Measurements from ENCODE around the gene ARHGEF6. TPM values are rescaled to one million over a fixed set of nuclear protein-coding genes. Genes with fewer than 3 reads are reported as not detected.

ARHGEF6 gene
- total RNA-seq, 2 experiments from 2014 or later, result 97.2 to 122 TPM

DNA sequence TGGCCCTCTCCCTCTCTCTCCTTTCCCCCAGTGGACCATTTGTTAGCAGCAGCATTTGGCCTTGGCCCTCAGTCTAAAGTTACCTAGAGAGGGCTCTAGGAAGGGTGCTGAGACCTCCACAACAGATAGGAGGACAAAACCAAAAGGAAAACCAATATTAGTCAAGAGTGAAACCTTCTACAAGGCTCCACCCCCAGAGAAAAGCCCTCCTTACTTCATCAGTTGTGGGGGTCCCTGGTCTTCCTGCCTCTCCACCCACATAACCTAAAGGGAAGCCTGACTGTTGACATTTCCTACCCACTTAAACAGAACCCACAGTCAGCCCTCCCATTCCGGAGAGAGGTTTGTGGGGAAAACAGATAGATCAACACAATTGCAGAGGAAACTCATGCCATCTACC, 137.5 kb downstream of the ARHGEF6 start:
- H3K27me3 Mint-ChIP-seq, result no peaks in the 10 kb centered on the region
- DNase-seq, result no peak
- peak overlapping the region; percentile 90 for H3K27ac Mint-ChIP-seq
- peak overlapping the region; percentile 77 for H3K4me3 Mint-ChIP-seq
- ChIA-PET CTCF (no interaction called here), POLR2A (no interaction called here)
- peaks cover 8% of the 10 kb centered on the region for H3K36me3 Mint-ChIP-seq (ENCODE audit: low read depth)
- H3K9me3 Mint-ChIP-seq, result no peaks in the 10 kb centered on the region
- H3K4me1 Mint-ChIP-seq, result peaks cover 87% of the 10 kb centered on the region

DNA sequence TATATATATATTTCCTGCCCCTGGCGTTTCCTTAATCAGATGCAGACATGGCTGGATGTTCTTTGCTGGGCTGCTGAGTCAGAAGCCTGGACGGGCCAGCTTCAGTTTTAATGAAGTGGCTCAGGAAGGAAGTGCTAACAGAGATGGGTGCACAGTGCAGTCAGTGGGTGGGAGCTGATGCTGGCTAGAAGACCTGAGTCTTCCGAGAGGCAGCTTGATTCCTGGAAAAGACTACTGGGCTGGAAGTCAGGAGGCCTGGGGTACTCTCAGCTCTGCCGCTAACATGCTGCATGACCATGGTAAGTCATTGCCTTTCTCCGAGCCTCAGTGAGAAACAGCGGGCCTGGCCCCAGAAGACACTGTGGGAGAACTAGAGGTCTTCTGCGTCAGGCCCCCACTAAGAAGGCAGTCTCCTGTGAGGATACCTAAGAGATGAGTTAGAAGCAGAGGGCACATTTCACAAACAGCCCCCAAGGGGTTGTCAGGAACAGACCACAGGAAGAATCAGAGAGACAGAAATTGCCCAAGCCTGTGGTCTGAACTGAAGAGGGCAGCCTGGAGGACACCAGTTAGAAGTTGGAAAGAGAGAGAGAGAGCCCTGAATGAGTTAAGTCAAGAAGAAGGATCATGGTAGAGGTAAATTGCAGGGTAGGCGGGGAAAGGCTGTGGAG, 141.1 kb downstream of the ARHGEF6 start:
- peak overlapping the region; percentile 77 for H3K4me3 Mint-ChIP-seq
- DNase-seq, result no peak
- CTCF ChIA-PET, result interaction anchor here (1.0 to 1.2 kb wide), 2 partner anchors 9 to 31 kb away, joined by 3 read pairs; no protein-coding TSS in a partner anchor
- POLR2A ChIA-PET, result no interaction called here
- H3K4me1 Mint-ChIP-seq, result peaks cover 93% of the 10 kb centered on the region
- peaks cover 13% of the 10 kb centered on the region for H3K36me3 Mint-ChIP-seq (ENCODE audit: low read depth)
- no peaks in the 10 kb centered on the region for H3K9me3 Mint-ChIP-seq
- no peaks in the 10 kb centered on the region for H3K27me3 Mint-ChIP-seq
- H3K27ac Mint-ChIP-seq, result peak overlapping the region; percentile 89

DNA sequence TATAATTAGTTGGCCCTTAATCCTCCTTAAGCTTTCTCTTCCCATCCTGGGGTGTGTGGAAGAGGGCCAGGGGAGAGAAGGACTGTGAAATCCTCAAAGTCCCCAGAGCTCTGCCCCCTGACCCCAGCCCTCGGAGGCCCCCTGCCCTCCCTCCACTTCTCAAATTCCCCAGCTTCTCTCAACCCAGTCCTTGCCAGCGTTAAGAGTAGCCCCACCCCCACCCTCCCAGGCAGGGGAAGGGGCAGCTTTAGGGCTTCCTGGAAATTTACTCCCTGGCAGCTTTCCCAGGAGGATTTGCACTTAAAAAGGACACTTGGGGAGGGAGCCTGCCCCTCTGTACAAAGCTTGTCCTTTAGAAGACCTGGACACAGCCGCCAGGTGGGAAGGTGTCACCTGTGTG, 144.6 kb downstream of the ARHGEF6 start:
- H3K4me1 Mint-ChIP-seq, result peaks cover 87% of the 10 kb centered on the region
- ChIA-PET CTCF (interaction anchor here (0.6 to 1.2 kb wide), 4 partner anchors 9 to 1907 kb away, joined by 3 to 5 read pairs (median 4); no protein-coding TSS in a partner anchor), POLR2A (interaction anchor here (1.0 kb wide), 1 partner anchor 17 kb away, joined by 4 read pairs; no protein-coding TSS in a partner anchor)
- no peaks in the 10 kb centered on the region for H3K27me3 Mint-ChIP-seq
- H3K27ac Mint-ChIP-seq, result peak overlapping the region; percentile 83
- peak overlapping the region; percentile 69 for H3K4me3 Mint-ChIP-seq
- H3K36me3 Mint-ChIP-seq (ENCODE audit: low read depth), result peaks cover 14% of the 10 kb centered on the region
- DNase-seq, result peak; percentile 5
- no peaks in the 10 kb centered on the region for H3K9me3 Mint-ChIP-seq

DNA sequence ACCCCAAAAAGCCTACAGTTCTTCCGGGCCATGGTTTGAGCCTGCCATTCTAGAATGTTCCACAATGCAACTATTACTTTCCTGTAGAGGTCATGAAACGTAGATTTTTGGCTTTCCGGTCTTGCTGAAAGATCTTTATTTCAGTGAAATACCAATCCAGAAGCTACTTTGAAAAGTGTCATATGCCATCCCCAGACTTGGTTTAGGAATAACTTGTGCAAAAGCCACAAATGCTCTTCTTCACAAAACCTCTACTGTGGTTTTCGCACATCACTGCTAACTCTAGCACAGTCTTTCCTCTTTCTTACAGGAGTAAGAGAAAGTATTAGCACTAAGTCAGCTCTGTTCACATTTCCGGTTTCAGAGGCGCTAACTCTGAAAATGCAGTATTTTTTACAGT, 145.5 kb downstream of the ARHGEF6 start:
- peak; percentile 53 for DNase-seq
- peak overlapping the region; percentile 83 for H3K27ac Mint-ChIP-seq
- ChIA-PET POLR2A (interaction anchor here (1.0 to 1.1 kb wide), 2 partner anchors 15 to 18 kb away, joined by 4 read pairs; no protein-coding TSS in a partner anchor), CTCF (interaction anchor here (0.7 to 1.5 kb wide), 6 partner anchors 9 to 23 kb away, joined by 3 to 6 read pairs (median 4); no protein-coding TSS in a partner anchor)
- H3K27me3 Mint-ChIP-seq, result no peaks in the 10 kb centered on the region
- peak overlapping the region; percentile 69 for H3K4me3 Mint-ChIP-seq
- H3K9me3 Mint-ChIP-seq, result no peaks in the 10 kb centered on the region
- H3K4me1 Mint-ChIP-seq, result peaks cover 88% of the 10 kb centered on the region
- H3K36me3 Mint-ChIP-seq (ENCODE audit: low read depth), result peaks cover 14% of the 10 kb centered on the region

DNA sequence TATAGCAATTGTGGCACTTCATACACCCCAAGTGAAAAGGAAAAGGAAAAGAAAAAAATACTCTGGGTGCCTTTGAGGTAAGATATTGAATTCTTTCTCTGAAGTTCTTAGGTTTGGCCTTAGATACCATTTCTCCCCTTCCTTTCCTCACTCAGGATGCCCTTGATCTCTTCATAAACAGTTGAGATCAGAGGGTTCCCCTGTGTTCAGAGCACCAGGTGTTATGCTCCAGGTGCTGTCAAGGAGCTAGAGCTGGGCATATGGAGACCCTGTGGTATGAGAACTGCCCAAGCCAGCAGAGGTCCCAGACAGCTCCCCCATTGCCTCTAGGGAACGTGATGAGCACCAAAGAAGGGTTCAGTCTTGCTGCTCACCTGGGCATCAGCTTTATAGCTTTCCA, 149.9 kb downstream of the ARHGEF6 start:
- Mint-ChIP-seq H3K27me3 (no peaks in the 10 kb centered on the region), H3K4me3 (peak overlapping the region; percentile 0), H3K4me1 (peaks cover 88% of the 10 kb centered on the region), H3K27ac (peak overlapping the region; percentile 95), H3K9me3 (no peaks in the 10 kb centered on the region), H3K36me3 (ENCODE audit: low read depth) (peaks cover 4% of the 10 kb centered on the region)
- CTCF ChIA-PET, result interaction anchor here (1.4 kb wide), 1 partner anchor 9 kb away, joined by 3 read pairs; no protein-coding TSS in a partner anchor
- DNase-seq, result no peak
- POLR2A ChIA-PET, result no interaction called here

DNA sequence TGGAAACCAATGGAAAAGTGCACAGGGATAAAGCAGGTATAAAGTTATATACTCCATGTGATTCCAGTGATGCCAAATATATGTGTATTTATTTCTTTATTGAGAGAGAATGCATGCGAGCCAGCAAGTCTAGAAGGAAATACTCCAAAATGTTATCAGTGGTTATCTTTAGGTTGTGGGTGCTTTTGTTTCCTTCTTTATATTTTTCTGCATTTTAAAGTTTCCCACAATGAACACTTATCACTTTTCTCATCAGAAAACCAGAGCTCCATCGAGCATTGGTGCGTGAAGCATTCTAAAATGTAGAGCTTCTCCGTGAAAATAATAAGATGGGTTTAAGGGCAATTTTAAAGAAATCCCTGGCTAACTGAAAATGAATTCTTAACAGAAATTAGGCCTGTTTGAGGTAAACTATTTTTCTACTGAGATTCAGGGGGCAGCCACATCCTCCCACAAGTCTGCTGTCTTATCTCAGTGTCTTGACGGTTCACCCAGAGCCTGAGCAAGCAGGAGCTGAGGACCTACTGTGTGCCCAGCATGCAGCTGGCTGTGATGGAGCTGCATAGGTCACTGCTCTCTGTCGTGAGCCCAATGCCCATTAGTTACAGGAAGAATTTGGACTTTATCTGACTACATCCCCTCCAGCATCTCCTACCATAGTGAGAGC, 151.5 kb downstream of the ARHGEF6 start:
- H3K4me1 Mint-ChIP-seq, result peaks cover 90% of the 10 kb centered on the region
- H3K27ac Mint-ChIP-seq, result peak overlapping the region; percentile 95
- DNase-seq, result peak; percentile 41
- ChIA-PET CTCF (interaction anchor here (0.6 to 3.6 kb wide), 4 partner anchors 11 to 66 kb away, joined by 3 to 17 read pairs (median 4); no protein-coding TSS in a partner anchor), POLR2A (interaction anchor here (0.6 kb wide), 1 partner anchor 34 kb away, joined by 5 read pairs; no protein-coding TSS in a partner anchor)
- H3K27me3 Mint-ChIP-seq, result no peaks in the 10 kb centered on the region
- peaks cover 5% of the 10 kb centered on the region for H3K9me3 Mint-ChIP-seq
- H3K4me3 Mint-ChIP-seq, result peak overlapping the region; percentile 47
- peaks cover 8% of the 10 kb centered on the region for H3K36me3 Mint-ChIP-seq (ENCODE audit: low read depth)

DNA sequence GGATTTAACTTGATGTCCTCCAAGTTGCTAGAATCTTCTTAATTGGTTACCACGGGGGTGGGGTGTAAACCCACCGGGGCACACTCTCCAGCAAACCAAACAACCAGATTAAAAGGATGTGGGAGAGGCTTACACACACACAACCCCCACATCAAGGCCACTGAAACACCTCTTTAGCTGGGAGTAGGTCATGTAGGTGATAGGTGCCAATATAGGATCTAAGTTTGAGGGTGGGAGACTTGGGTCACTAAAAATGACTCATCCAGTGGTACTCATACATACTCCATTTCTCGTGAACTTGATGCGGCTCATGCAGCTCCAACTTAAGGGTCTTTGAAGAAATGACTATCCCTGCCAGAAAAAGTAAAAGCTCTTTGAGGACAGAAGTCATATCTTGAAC, 153.3 kb downstream of the ARHGEF6 start:
- ChIA-PET CTCF (interaction anchor here (1.7 to 3.6 kb wide), 4 partner anchors 9 to 68 kb away, joined by 3 to 17 read pairs (median 5); no protein-coding TSS in a partner anchor), POLR2A (interaction anchor here (0.6 kb wide), 1 partner anchor 13 kb away, joined by 3 read pairs; no protein-coding TSS in a partner anchor)
- H3K27me3 Mint-ChIP-seq, result no peaks in the 10 kb centered on the region
- peak overlapping the region; percentile 88 for H3K27ac Mint-ChIP-seq
- H3K36me3 Mint-ChIP-seq (ENCODE audit: low read depth), result peaks cover 10% of the 10 kb centered on the region
- H3K4me3 Mint-ChIP-seq, result peak overlapping the region; percentile 47
- peaks cover 95% of the 10 kb centered on the region for H3K4me1 Mint-ChIP-seq
- H3K9me3 Mint-ChIP-seq, result peaks cover 6% of the 10 kb centered on the region
- peak; percentile 47 for DNase-seq

DNA sequence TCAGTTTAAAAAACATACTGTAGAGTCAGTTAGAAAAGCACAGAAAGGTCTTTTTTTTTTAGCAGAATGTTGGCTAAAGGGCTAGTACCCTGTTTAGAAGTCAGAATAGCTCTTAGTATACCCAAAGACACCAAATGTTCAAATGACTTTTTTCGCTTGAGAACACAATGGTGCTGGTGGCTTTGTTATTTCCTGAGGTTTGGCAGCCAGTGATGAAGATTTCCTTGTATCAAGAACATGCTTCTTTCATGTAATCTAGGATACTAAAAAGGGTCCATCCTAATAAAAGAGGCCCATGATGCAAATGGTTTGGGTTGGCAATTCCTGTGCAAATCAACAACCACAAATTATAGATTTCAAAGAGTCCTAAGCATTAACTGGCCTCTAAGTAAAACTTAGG, 153.8 kb downstream of the ARHGEF6 start:
- ChIA-PET POLR2A (interaction anchor here (0.5 to 1.5 kb wide), 5 partner anchors 10 to 26 kb away, joined by 3 to 7 read pairs (median 3); no protein-coding TSS in a partner anchor), CTCF (interaction anchor here (0.7 to 3.6 kb wide), 6 partner anchors 9 to 49 kb away, joined by 3 to 17 read pairs (median 4); no protein-coding TSS in a partner anchor)
- Mint-ChIP-seq H3K27me3 (no peaks in the 10 kb centered on the region), H3K36me3 (ENCODE audit: low read depth) (peaks cover 10% of the 10 kb centered on the region), H3K27ac (peak overlapping the region; percentile 88), H3K9me3 (peaks cover 6% of the 10 kb centered on the region), H3K4me1 (peaks cover 94% of the 10 kb centered on the region), H3K4me3 (peak overlapping the region; percentile 47)
- no peak for DNase-seq

DNA sequence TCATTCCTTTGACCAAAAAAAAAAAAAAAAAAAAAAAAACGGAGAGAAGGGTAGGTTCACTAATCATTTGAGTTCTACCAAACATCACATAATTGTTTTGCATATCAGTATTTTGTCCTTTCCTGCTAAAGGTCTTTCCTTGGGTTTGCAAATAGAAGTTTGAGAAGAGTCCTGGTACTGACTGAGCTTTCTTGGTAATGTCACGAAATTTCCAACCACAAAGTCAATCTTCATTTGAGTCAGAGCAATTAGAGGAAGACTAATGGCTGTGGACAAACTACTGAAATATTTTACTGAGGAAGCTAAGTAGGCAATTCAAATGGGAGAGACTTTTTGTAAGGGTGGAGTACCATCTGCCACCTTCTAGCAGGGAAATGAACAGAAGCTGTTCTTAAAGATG, 154.5 kb downstream of the ARHGEF6 start:
- H3K27ac Mint-ChIP-seq, result peak overlapping the region; percentile 88
- H3K9me3 Mint-ChIP-seq, result peaks cover 6% of the 10 kb centered on the region
- DNase-seq, result no peak
- POLR2A ChIA-PET, result interaction anchor here (0.5 to 1.5 kb wide), 4 partner anchors 9 to 27 kb away, joined by 3 to 7 read pairs (median 4); no protein-coding TSS in a partner anchor
- H3K27me3 Mint-ChIP-seq, result no peaks in the 10 kb centered on the region
- H3K4me3 Mint-ChIP-seq, result peak overlapping the region; percentile 40
- H3K4me1 Mint-ChIP-seq, result peaks cover 96% of the 10 kb centered on the region
- CTCF ChIA-PET, result interaction anchor here (0.5 to 1.8 kb wide), 8 partner anchors 9 to 69 kb away, joined by 3 to 5 read pairs (median 4); no protein-coding TSS in a partner anchor
- H3K36me3 Mint-ChIP-seq (ENCODE audit: low read depth), result peaks cover 13% of the 10 kb centered on the region

DNA sequence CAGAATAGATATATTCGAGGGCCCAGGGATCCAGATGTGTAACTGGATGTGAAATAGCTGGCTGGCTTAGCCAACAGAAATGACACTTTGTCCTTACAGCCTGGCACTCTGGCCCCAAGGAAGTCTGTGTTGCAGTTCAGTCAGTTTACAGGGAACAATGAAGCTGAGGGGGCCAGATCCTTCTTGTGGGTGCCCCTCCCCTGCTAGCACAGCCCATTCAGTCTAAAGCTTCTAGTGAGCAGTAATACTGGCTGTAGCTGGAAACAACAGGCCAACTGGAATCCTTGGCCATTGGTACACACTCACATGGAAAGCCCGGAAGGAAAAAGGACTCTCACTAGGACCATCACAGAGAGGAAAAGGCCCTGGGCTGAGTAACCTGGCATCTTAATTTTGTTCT, 155.5 kb downstream of the ARHGEF6 start:
- peaks cover 93% of the 10 kb centered on the region for H3K4me1 Mint-ChIP-seq
- H3K27me3 Mint-ChIP-seq, result no peaks in the 10 kb centered on the region
- peaks cover 13% of the 10 kb centered on the region for H3K36me3 Mint-ChIP-seq (ENCODE audit: low read depth)
- CTCF ChIA-PET, result interaction anchor here (0.9 to 1.6 kb wide), 4 partner anchors 14 to 25 kb away, joined by 3 to 5 read pairs (median 4); no protein-coding TSS in a partner anchor
- H3K27ac Mint-ChIP-seq, result peak overlapping the region; percentile 83
- POLR2A ChIA-PET, result interaction anchor here (1.5 kb wide), 1 partner anchor 8 kb away, joined by 7 read pairs; no protein-coding TSS in a partner anchor
- no peak overlapping the region for H3K4me3 Mint-ChIP-seq
- peaks cover 6% of the 10 kb centered on the region for H3K9me3 Mint-ChIP-seq
- no peak for DNase-seq

DNA sequence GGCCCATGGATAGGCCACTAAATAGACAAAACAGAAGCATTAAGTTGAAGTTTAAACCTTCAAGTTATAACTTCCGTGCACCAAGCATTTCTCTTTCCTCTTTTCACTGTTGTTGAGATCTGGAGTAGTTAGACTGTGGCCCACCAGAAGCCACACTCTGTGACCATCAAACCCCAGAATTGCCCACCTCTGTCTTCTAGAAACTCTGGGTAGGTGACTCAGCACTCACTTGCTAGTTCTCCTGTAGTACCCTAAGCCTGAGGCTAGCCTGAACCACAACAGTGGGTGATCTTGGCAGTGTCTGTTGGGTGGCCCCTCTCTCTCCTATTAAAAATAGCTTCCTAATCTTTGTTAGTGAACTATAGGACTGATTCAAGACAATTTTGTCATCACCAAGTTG, 157.3 kb downstream of the ARHGEF6 start:
- Mint-ChIP-seq H3K27me3 (no peaks in the 10 kb centered on the region), H3K4me1 (peaks cover 93% of the 10 kb centered on the region), H3K4me3 (no peak overlapping the region), H3K36me3 (ENCODE audit: low read depth) (peaks cover 13% of the 10 kb centered on the region), H3K9me3 (peaks cover 6% of the 10 kb centered on the region), H3K27ac (peak overlapping the region; percentile 82)
- ChIA-PET POLR2A (no interaction called here), CTCF (interaction anchor here (1.1 kb wide), 1 partner anchor 46 kb away, joined by 4 read pairs; no protein-coding TSS in a partner anchor)
- no peak for DNase-seq

DNA sequence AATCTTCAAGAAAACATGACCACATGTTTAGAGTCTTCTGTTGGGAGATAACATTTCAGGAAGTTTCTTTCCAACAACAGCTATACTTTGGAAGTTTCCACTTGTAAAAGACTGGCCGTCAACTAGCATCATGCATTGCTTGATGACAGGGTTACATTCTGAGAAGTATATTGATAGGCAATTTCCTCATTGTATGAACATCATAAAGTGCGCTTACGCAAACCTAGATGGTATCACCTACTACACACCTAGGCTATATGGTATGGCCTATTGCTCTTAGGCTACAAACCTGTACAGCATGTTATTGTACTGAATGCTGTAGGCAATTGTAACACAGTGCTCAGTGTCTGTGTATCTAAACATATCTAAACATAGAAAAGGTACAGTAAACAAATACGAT, 158.2 kb downstream of the ARHGEF6 start:
- POLR2A ChIA-PET, result no interaction called here
- Mint-ChIP-seq H3K36me3 (ENCODE audit: low read depth) (peaks cover 13% of the 10 kb centered on the region), H3K27me3 (no peaks in the 10 kb centered on the region), H3K4me3 (no peak overlapping the region), H3K27ac (no peak overlapping the region), H3K4me1 (peaks cover 91% of the 10 kb centered on the region), H3K9me3 (peaks cover 6% of the 10 kb centered on the region)
- CTCF ChIA-PET, result interaction anchor here (1.3 to 1.5 kb wide), 3 partner anchors 13 to 36 kb away, joined by 4 to 6 read pairs (median 6); no protein-coding TSS in a partner anchor
- no peak for DNase-seq
